ENCODE data around the gene PROCR. TPM values are rescaled to one million over a fixed set of nuclear protein-coding genes. Genes with fewer than 3 reads are reported as not detected.

The PROCR gene
- total and polyA plus RNA-seq, 8 donors, result 21.7 to 63.4 (median 34.9) TPM

DNA sequence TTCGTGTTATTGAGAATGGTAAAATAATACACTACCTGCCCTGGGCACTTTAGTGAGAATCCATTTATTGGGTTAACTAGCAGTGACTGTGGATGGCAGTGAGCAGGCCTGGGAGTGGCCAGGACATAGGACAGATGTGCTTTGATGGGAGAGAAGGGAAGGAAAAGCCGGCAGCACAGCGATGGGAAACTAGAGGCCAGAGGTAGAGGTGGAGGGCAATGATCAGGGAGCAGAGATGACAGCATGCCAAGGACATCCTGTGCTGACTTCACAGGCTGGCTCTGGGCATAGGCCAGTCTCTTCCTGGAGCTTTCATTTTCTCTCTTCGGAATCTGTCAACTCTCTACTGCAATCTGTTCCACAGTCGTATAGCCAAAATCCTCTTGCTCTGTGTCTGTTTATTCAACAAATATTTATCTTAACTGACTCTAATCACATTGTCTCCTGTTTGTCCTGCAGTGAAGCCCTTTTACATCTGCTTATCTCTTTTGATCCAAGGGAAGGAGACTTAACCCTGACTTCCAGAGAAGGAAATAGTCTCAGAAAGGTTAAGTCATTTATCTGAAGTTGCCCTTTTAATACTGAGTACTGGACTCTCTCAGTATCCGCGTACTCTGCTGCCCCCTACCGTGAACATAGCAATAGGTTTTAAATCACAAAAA is 36.2 kb downstream of the PROCR start:
- Histone ChIP-seq H3K27me3 (no peaks in the 10 kb centered on the region), H3K9me3 (no peaks in the 10 kb centered on the region), H3K36me3 (no peaks in the 10 kb centered on the region), H3K4me3 (no peak overlapping the region), H3K27ac (peak overlapping the region; percentile 39 to 42), H3K4me1 (peaks cover 0 to 12% of the 10 kb centered on the region in 2 donors)
- TF ChIP-seq, protein P1, sequence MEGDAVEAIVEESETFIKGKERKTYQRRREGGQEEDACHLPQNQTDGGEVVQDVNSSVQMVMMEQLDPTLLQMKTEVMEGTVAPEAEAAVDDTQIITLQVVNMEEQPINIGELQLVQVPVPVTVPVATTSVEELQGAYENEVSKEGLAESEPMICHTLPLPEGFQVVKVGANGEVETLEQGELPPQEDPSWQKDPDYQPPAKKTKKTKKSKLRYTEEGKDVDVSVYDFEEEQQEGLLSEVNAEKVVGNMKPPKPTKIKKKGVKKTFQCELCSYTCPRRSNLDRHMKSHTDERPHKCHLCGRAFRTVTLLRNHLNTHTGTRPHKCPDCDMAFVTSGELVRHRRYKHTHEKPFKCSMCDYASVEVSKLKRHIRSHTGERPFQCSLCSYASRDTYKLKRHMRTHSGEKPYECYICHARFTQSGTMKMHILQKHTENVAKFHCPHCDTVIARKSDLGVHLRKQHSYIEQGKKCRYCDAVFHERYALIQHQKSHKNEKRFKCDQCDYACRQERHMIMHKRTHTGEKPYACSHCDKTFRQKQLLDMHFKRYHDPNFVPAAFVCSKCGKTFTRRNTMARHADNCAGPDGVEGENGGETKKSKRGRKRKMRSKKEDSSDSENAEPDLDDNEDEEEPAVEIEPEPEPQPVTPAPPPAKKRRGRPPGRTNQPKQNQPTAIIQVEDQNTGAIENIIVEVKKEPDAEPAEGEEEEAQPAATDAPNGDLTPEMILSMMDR (IDR thresholded peaks at IDR 0.05), result peak; percentile 59 to 73
- intact Hi-C loops (cut with DNase I), result loop anchor here in 1 of 2 donors (5.0 kb wide), 1 partner anchor 61 kb away; the partner anchor contains the start of gene EDEM2
- ATAC-seq (peak; percentile 100), DNase-seq (peak in 3 of 4 donors; percentile 75 to 86 (median 76))

DNA sequence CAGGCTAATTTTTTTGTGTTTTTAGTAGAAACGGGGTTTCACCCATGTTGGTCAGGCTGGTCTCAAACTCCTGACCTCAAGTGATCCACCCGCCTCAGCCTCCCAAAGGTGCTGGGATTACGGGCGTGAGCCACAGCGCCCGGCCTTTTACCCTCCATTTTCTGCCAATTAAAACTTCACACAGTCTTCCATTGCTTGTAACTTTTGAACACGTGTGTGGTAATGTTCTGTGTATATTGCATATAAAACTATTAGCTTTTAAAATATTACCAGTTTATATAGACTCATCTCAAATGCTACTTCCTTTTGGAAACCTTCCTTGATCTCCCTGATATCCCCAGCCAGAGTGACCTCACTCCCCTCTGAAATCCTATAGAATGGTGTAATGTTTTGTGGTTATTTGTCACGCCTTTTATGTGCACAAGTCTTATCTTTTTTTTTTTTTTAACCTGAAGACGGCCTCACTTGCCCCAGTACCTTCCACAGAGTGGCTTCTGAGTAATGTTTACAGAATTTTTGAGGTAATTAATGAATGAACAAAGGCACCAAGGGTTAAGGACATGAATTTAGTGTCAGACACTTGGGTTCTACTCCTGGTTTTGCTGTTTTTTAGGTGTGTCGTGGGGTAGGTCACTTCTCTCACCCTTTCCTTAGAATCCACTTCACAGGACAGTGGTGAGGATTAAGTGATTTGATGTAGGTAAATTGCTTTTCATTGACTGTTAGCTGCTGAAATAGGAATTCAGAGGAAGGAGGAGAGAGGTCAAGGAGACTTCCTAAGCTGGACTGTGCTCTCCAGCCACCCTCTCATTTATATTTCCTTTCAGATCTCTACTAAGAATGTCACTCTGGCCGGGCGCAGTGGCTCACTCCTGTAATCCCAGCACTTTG is 43.4 kb downstream of the PROCR start:
- Histone ChIP-seq H3K9me3 (no peaks in the 10 kb centered on the region), H3K36me3 (no peaks in the 10 kb centered on the region), H3K27ac (no peak overlapping the region), H3K4me1 (no peaks in the 10 kb centered on the region), H3K4me3 (no peak overlapping the region), H3K27me3 (no peaks in the 10 kb centered on the region)
- DNase-seq (no peak), ATAC-seq (peak; percentile 40)
- TF ChIP-seq, protein P1 (IDR thresholded peaks at IDR 0.05), result no peak
- intact Hi-C loops (cut with DNase I), result no loop called here

DNA sequence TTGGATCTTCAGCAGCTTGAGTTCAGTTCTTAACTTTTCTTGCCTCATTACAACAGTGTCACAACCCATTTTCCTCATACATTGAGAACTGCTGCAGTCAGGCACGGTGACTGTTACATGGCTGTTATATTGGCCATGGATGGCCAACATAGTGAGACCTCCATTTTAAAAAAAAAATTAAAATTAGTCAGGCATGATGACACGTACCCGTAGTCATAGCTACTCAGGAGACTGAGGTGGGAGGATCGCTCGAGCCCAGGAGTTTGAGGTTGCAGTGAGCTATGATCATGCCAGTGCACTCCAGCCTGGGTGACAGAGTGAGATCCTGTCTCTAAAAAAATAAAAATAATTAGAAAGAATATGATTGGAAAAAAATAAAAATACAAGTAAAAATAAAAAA is 44.7 kb downstream of the PROCR start:
- no peak for ATAC-seq
- Histone ChIP-seq H3K27ac (no peak overlapping the region), H3K4me1 (no peaks in the 10 kb centered on the region), H3K36me3 (no peaks in the 10 kb centered on the region), H3K27me3 (no peaks in the 10 kb centered on the region), H3K4me3 (no peak overlapping the region), H3K9me3 (no peaks in the 10 kb centered on the region)
- TF ChIP-seq, protein P1 (IDR thresholded peaks at IDR 0.05), result no peak
- intact Hi-C loops (cut with DNase I), result no loop called here
- no peak for DNase-seq

DNA sequence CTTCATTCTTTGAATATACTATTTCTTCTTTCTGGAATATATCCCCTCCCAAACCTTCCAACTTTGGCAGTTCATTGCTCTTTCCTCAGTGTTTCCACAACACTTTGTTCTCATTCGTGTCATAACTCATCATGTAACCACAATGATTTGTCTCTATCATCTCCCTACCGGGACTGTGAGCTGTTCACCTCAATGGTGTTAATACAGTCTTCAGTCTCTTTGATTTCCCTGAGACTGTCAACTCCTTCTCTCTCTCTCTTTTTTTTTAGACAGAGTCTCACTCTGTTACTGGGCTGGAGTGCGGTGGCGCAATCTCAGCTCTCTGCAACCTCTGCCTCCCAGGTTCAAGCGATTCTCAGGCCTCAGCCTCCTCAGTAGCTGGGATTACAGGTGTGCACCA is 52.1 kb downstream of the PROCR start:
- Histone ChIP-seq H3K27me3 (peaks cover 0 to 29% of the 10 kb centered on the region in 2 donors), H3K4me3 (no peak overlapping the region), H3K36me3 (no peaks in the 10 kb centered on the region), H3K4me1 (peaks cover 0 to 10% of the 10 kb centered on the region in 2 donors), H3K9me3 (no peaks in the 10 kb centered on the region), H3K27ac (no peak overlapping the region)
- TF ChIP-seq, protein P1 (IDR thresholded peaks at IDR 0.05), result no peak
- intact Hi-C loops (cut with DNase I), result no loop called here
- ATAC-seq (no peak), DNase-seq (no peak)

DNA sequence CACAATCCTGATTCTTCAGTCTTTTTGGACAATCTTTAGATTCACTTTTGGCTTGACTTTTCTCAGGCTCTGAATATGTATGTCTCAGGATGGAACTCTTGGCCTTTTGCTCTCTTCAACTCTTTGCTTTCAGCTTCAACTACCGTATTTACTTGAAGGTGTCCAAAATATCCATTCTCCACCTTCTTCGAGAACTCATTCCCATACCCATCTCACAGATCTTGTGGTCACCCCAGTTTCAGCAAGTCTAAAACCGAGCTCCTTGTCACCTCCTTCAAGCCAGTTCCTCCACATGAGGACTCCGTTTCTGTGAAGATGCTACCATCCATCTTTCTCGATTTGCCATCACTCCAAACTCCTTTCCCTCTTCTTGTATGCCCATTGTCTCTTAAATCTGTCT is 52.7 kb downstream of the PROCR start:
- intact Hi-C loops (cut with DNase I), result no loop called here
- Histone ChIP-seq H3K4me3 (no peak overlapping the region), H3K9me3 (no peaks in the 10 kb centered on the region), H3K4me1 (peaks cover 0 to 10% of the 10 kb centered on the region in 2 donors), H3K27ac (no peak overlapping the region), H3K36me3 (no peaks in the 10 kb centered on the region), H3K27me3 (peaks cover 0 to 29% of the 10 kb centered on the region in 2 donors)
- DNase-seq (no peak), ATAC-seq (no peak)
- TF ChIP-seq, protein P1 (IDR thresholded peaks at IDR 0.05), result no peak
